HepG2 (cell line): ENCODE results near the gene ATP10A. TPM values are rescaled to one million over a fixed set of nuclear protein-coding genes. Genes with fewer than 3 reads are reported as not detected.

Source experiments
- ATAC-seq: fragments of 200-7000 bp; cut with Tn5 transposase; 3 replicates; pipeline ENCODE4 v1.9.1; 2020; ENCODE audit warnings: mild to moderate bottlenecking, moderate library complexity
- BruUV-seq: library from RNA; stranded (reverse); fragments of 400-500 nt; replicated peaks from 2 replicates; lab custom pipeline; 2021; lab: Mats Ljungman, UMichigan
- CTCF ChIA-PET: fragments of 300-600 bp; formaldehyde crosslinking; extraction: SDS; loops from one replicate; lab custom pipeline; 2021; ENCODE audit warnings: low total read pairs, inconsistent platforms, low intra/inter-chr PET ratio; lab: Yijun Ruan, JAX
- POLR2A ChIA-PET: fragments of 350-600 bp; sonication (Branson Sonifier 250); formaldehyde crosslinking; loops from one replicate; lab custom pipeline; 2020; ENCODE audit warnings: antibody characterized with exemption, inconsistent platforms; lab: Yijun Ruan, JAX
- DNase-seq: peaks from one replicate; pipeline ENCODE4 v3.0.0-alpha.2; 2015; ENCODE audit warnings: low spot score
- FAIRE-seq: peaks from 3 replicates; lab custom pipeline; 2011; peaks lifted over from hg19 to GRCh38; lab: Jason Lieb, UNC
- H2AFZ ChIP-seq: one replicate; pipeline ENCODE4 v1.6.1; 2011; ENCODE audit warnings: low read length, inconsistent platforms
- H3K27ac ChIP-seq: fragments of 300-600 bp; 3 replicates; pipeline ENCODE4 v1.8.0; 2011; ENCODE audit warnings: mixed run types, mild to moderate bottlenecking, mixed read lengths, low read length, inconsistent platforms; ENCODE audit not compliant: insufficient read depth; ENCODE audit errors: extremely low read length
- H3K27me3 ChIP-seq, 2 experiments: fragments of 200-600 bp in 1 of 2; 2 replicates in 1 of 2; 3 replicates in 1 of 2; pipeline versions ENCODE4 v1.6.0 to v1.8.0; 2011; ENCODE audit warnings: low read length in 2 of 2, mild to moderate bottlenecking in 2 of 2, moderate library complexity in 2 of 2, inconsistent platforms in 1 of 2; ENCODE audit not compliant: insufficient read depth in 2 of 2, control insufficient read depth in 1 of 2
- H3K36me3 ChIP-seq, 2 experiments: fragments of 200-600 bp in 1 of 2; replicated peaks in 1 of 2; 2 replicates in 1 of 2; 3 replicates in 1 of 2; pipeline versions ENCODE4 v1.5.1 to v1.8.0; 2011; ENCODE audit warnings: low read length in 2 of 2, inconsistent platforms in 1 of 2; ENCODE audit not compliant: insufficient read depth in 2 of 2, control insufficient read depth in 1 of 2
- H3K4me1 ChIP-seq: 2 replicates; pipeline ENCODE4 v1.5.1; 2012; ENCODE audit warnings: low read length, inconsistent platforms; ENCODE audit not compliant: insufficient read depth
- H3K4me2 ChIP-seq: 2 replicates; pipeline ENCODE4 v1.6.0; 2011; ENCODE audit warnings: low read depth, low read length, inconsistent platforms
- H3K4me3 ChIP-seq, 3 experiments: fragments of 200-600 bp in 1 of 3; sonication (generic), shearing (Covaris generic) in 1 of 3; replicated peaks in 1 of 3; 2 replicates each; pipeline ENCODE4 v1.5.1; 2011 to 2016; ENCODE audit warnings: low read length in 3 of 3, inconsistent platforms in 2 of 3, low read depth in 2 of 3, mild to moderate bottlenecking in 2 of 3, control low read depth in 1 of 3, mixed read lengths in 1 of 3; ENCODE audit not compliant: insufficient read depth in 1 of 3
- H3K79me2 ChIP-seq: one replicate; pipeline ENCODE4 v1.6.1; 2011; ENCODE audit warnings: low read length, inconsistent platforms; ENCODE audit not compliant: insufficient read depth
- H3K9ac ChIP-seq: 2 replicates; pipeline ENCODE4 v1.6.0; 2011; ENCODE audit warnings: mild to moderate bottlenecking, low read depth, low read length, inconsistent platforms; ENCODE audit not compliant: insufficient read depth
- H3K9me3 ChIP-seq: 2 replicates; pipeline ENCODE4 v1.5.1; 2012; ENCODE audit warnings: mild to moderate bottlenecking, low read length
- H4K20me1 ChIP-seq: 2 replicates; pipeline ENCODE4 v1.6.0; 2011; ENCODE audit warnings: inconsistent platforms, mild to moderate bottlenecking, low read length, moderate library complexity; ENCODE audit not compliant: insufficient read depth
- CHCHD3 ChIP-seq: sonication (generic); formaldehyde crosslinking; IDR thresholded peaks from 2 replicates; pipeline ENCODE4 v1.8.0; 2022; ENCODE audit warnings: mild to moderate bottlenecking, missing genetic modification reagents, moderate library complexity
- SATB2 ChIP-seq: sonication (generic); formaldehyde crosslinking; IDR thresholded peaks from 2 replicates; pipeline ENCODE4 v1.5.0; 2020; ENCODE audit warnings: missing genetic modification reagents
- ZNF264 ChIP-seq: sonication (generic); formaldehyde crosslinking; IDR thresholded peaks from 2 replicates; pipeline ENCODE4 v1.4.0; 2020; ENCODE audit warnings: missing genetic modification reagents
- WGBS: methylation state at CpG from one replicate; pipeline ENCODE4 v1.1.6; 2017; ENCODE audit warnings: low lambda C conversion rate; 5-methylcytosine and 5-hydroxymethylcytosine counted together
- in situ Hi-C: cut with HindIII; loops from 2 replicates; pipeline ENCODE4 v1.10.0; 2017; ENCODE audit warnings: low pct_unique_long_range_greater_than_20kb; ENCODE audit not compliant: extremely low pct_ligation_motif_present
- intact Hi-C: fragments of 100-400 bp; cut with micrococcal nuclease; formaldehyde crosslinking; loops from one replicate; pipeline ENCODE4 v1.10.0; 2022; ENCODE audit not compliant: unreplicated experiment
- polyA plus RNA-seq, 8 experiments: library from polyadenylated mRNA; depleted of rRNA in 3 of 8; stranded (reverse) in 7 of 8; unstranded in 1 of 8; fragments of >200 nt; fragmentation: Illumina TruSeq in 4 of 8; extraction: Trizol in 4 of 8; gene quantifications; 2 replicates each; pipeline versions ENCODE4 v1.2.1 to v1.2.3, GENCODE V29; 2011 to 2016; ENCODE audit warnings: low read depth in 4 of 8, missing spikeins in 1 of 8, mixed read lengths in 1 of 8; ENCODE audit not compliant: insufficient read depth in 1 of 8
- total RNA-seq, 5 experiments: library from RNA; depleted of rRNA; stranded (reverse); fragments of >200 nt; fragmentation: Illumina TruSeq; extraction: Trizol; gene quantifications; 2 replicates each; pipeline ENCODE4 v1.2.3, GENCODE V29; 2016; ENCODE audit warnings: low read depth in 1 of 5
- TF ChIP-seq, protein P1 (sequence below): sonication (generic); formaldehyde crosslinking; IDR thresholded peaks from 2 replicates; pipeline ENCODE4 v1.4.0; 2020; ENCODE audit warnings: mild to moderate bottlenecking, missing genetic modification reagents

Gene ATP10A
- total and polyA plus RNA-seq, 2 of the 13 experiments (the other 11 are each of a cell fraction or from before 2014, with no cell fraction given), result 0.58 to 4.2 TPM

DNA sequence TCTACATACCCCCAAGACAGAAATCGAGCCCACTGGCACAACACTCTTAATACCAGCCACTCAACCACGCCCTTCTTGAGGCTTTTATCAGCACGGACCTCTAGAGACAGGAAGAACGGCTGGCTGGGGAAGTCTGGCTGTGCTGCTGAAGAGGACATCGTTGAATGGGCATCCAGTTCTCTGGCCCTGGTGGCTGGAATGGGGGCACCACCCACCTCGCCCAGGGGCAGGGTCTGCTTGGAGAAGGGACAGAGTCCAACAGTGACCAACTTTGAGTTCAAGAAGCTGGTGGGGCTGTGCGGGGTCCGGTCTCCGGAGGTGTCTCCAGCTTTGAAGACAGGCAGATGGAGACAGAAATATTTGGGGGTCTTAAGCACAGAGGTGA, 77.5 kb downstream of the ATP10A start (continued):
- TF ChIP-seq CHCHD3 (CRISPR knock-in tag) (no peak), ZNF264 (CRISPR knock-in tag) (no peak)
- TF ChIP-seq, protein P1, sequence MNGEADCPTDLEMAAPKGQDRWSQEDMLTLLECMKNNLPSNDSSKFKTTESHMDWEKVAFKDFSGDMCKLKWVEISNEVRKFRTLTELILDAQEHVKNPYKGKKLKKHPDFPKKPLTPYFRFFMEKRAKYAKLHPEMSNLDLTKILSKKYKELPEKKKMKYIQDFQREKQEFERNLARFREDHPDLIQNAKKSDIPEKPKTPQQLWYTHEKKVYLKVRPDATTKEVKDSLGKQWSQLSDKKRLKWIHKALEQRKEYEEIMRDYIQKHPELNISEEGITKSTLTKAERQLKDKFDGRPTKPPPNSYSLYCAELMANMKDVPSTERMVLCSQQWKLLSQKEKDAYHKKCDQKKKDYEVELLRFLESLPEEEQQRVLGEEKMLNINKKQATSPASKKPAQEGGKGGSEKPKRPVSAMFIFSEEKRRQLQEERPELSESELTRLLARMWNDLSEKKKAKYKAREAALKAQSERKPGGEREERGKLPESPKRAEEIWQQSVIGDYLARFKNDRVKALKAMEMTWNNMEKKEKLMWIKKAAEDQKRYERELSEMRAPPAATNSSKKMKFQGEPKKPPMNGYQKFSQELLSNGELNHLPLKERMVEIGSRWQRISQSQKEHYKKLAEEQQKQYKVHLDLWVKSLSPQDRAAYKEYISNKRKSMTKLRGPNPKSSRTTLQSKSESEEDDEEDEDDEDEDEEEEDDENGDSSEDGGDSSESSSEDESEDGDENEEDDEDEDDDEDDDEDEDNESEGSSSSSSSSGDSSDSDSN (CRISPR knock-in tag), result no peak
- TF ChIP-seq, all 625 proteins: peak for 0

DNA sequence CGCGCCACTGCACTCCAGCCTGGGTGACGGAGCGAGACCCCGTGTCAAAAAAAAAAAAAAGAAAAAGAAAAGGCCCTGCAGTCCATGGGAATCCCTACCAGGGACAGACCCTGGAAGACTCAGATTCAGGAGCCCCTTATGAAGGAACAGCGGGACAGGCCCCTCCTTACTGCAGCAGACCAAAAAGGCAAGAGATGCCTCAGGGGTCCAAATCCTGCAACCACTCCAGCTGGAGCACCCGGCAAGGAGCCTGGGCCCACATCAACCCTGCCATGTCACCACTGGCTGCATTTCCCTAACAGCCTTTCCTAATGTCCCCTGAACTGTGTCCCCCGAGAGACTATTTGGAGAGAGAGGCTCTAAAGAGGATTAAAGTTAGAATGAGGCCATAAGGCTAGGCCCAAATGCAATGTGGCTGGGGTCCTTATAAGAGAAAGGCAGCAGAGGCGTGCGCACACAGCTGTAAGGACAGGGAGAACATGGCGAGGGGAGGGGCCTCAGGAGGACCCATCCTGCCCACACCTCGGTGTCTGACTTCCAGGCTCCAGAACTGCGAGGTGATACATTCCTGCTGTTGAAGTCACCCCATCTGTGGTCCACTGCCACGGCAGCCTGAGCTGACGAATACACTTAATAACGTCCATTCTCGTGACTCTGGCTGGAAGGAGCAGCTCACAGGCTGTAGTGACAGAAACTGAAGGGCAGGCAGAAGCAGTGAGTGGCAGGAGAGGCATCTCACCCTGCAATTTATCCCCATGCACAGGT, 78.1 kb downstream of the ATP10A start:
- BruUV-seq, result no TSS peak
- DNase-seq (no peak), FAIRE-seq (no peak), ATAC-seq (no peak)
- Histone ChIP-seq H3K4me2 (no peak overlapping the region), H4K20me1 (no peaks in the 10 kb centered on the region), H3K36me3 (no peaks in the 10 kb centered on the region), H3K4me1 (peaks cover 21% of the 10 kb centered on the region), H3K9me3 (no peaks in the 10 kb centered on the region), H3K9ac (no peak overlapping the region), H3K4me3 (no peak overlapping the region), H2AFZ (no peak overlapping the region), H3K27ac (no peak overlapping the region), H3K27me3 (no peaks in the 10 kb centered on the region), H3K79me2 (no peaks in the 10 kb centered on the region)
- CTCF ChIA-PET, result no interaction called here
- intact Hi-C loops (no loop called here), in situ Hi-C loops (no loop called here)
- TF ChIP-seq SATB2 (CRISPR knock-in tag), result no peak
- POLR2A ChIA-PET, result no interaction called here
- 70% methylated on average over 13 of the region's 17 CpGs for WGBS
